ENCODE measurements around the gene DLX5. TPM values are rescaled to one million over a fixed set of nuclear protein-coding genes. Genes with fewer than 3 reads are reported as not detected.

The DLX5 gene
- total and polyA plus RNA-seq, 9 of the 15 experiments (the other 6 are each of a cell fraction or from before 2014, with no cell fraction given): not detected

GRCh38 chr7:96992192-96993005, 32.2 kb downstream of the DLX5 start:
- Histone ChIP-seq H3K4me2 (ENCODE audit: insufficient read depth, low read length) (no peak overlapping the region), H3K9me3 (replicated peaks; ENCODE audit: control insufficient read depth, insufficient read depth, low read depth, low read length) (no peaks in the 10 kb centered on the region), H3K27ac (ENCODE audit: extremely low read depth, low read depth, low read length) (no peak overlapping the region), H2AFZ (ENCODE audit: low read depth, low read length) (no peak overlapping the region), H3K9me1 (ENCODE audit: control insufficient read depth, insufficient read depth, low read length) (no peaks in the 10 kb centered on the region), H3K9ac (ENCODE audit: insufficient read depth in 1 of 2, low read depth in 2 of 2, low read length in 2 of 2) (no peak overlapping the region), H4K20me1 (replicated peaks; ENCODE audit: control insufficient read depth, insufficient read depth, low read length) (no peaks in the 10 kb centered on the region), H3K36me3 (ENCODE audit: control insufficient read depth, insufficient read depth, low read length) (no peaks in the 10 kb centered on the region), H3K79me2 (ENCODE audit: control insufficient read depth, insufficient read depth, low read length) (no peaks in the 10 kb centered on the region), H3K4me3 (no peak overlapping the region), H3K27me3 (ENCODE audit: control insufficient read depth in 2 of 2, insufficient read depth in 2 of 2, low read length in 2 of 2) (peaks cover 59% of the 10 kb centered on the region in 2 experiments), H3K4me1 (replicated peaks in 1 of 2; ENCODE audit: control insufficient read depth in 2 of 2, insufficient read depth in 2 of 2, low read length in 2 of 2) (peaks cover 0 to 3% of the 10 kb centered on the region in 2 experiments; a peak in 1 of 5 replicates)
- ChIA-PET POLR2A (no interaction called here), CTCF (ENCODE audit: low intra/inter-chr PET ratio) (no interaction called here)
- BruUV-seq (replicated peaks): no TSS peak
- in situ Hi-C loops (cut with MboI) (no loop called here), intact Hi-C loops (cut with micrococcal nuclease) (no loop called here)
- DNase-seq (ENCODE audit: extremely low read depth in 1 of 4, low spot score in 3 of 4) (no peak), ATAC-seq (no peak), FAIRE-seq (no peak)
- WGBS (ENCODE audit: insufficient coverage, low coverage, missing lambda C conversion rate): 26% methylated on average over 45 of the region's 47 CpGs
- no peak for TF ChIP-seq PPARD (CRISPR knock-in tag; IDR thresholded peaks at IDR 0.05)
- TF ChIP-seq TARDBP (IDR thresholded peaks at IDR 0.05): no peak

- WGBS (ENCODE audit: insufficient coverage, low coverage, missing lambda C conversion rate): 0% methylated on average over 13 of the region's 13 CpGs
- H3K27me3 ChIP-seq (ENCODE audit: control insufficient read depth in 2 of 2, insufficient read depth in 2 of 2, low read length in 2 of 2): peaks cover 51 to 52% of the 10 kb centered on the region in 2 experiments
- H2AFZ ChIP-seq (ENCODE audit: low read depth, low read length): no peak overlapping the region
- H3K9ac ChIP-seq (ENCODE audit: insufficient read depth in 1 of 2, low read depth in 2 of 2, low read length in 2 of 2): no peak overlapping the region
- intact Hi-C loops (cut with micrococcal nuclease) (no loop called here), in situ Hi-C loops (cut with MboI) (no loop called here)
- H3K9me3 ChIP-seq (replicated peaks; ENCODE audit: control insufficient read depth, insufficient read depth, low read depth, low read length): no peaks in the 10 kb centered on the region
- CTCF ChIA-PET (ENCODE audit: low intra/inter-chr PET ratio): no interaction called here
- TF ChIP-seq ELK1 (CRISPR knock-in tag; IDR thresholded peaks at IDR 0.05) (no peak), CBX2 (IDR thresholded peaks at IDR 0.05; ENCODE audit: insufficient read depth, low read length, poor library complexity, severe bottlenecking) (no peak)
- no peaks in the 10 kb centered on the region for H4K20me1 ChIP-seq (replicated peaks; ENCODE audit: control insufficient read depth, insufficient read depth, low read length)
- DNase-seq (ENCODE audit: extremely low read depth in 1 of 4, low spot score in 3 of 4): no peak
- no peaks in the 10 kb centered on the region for H3K79me2 ChIP-seq (ENCODE audit: control insufficient read depth, insufficient read depth, low read length)
- H3K36me3 ChIP-seq (ENCODE audit: control insufficient read depth, insufficient read depth, low read length): no peaks in the 10 kb centered on the region
- no peak for FAIRE-seq
- no peak overlapping the region for H3K4me2 ChIP-seq (ENCODE audit: insufficient read depth, low read length)
- peaks cover 0 to 3% of the 10 kb centered on the region in 2 experiments; a peak in 1 of 5 replicates for H3K4me1 ChIP-seq (replicated peaks in 1 of 2; ENCODE audit: control insufficient read depth in 2 of 2, insufficient read depth in 2 of 2, low read length in 2 of 2)
- no peak for ATAC-seq
- no peak overlapping the region for H3K27ac ChIP-seq (ENCODE audit: extremely low read depth, low read depth, low read length)
- no TSS peak for BruUV-seq (replicated peaks)
- POLR2A ChIA-PET: interaction anchor here (0.6 kb wide), 1 partner anchor 12 kb away, joined by 3 read pairs; no protein-coding TSS in a partner anchor
- no peaks in the 10 kb centered on the region for H3K9me1 ChIP-seq (ENCODE audit: control insufficient read depth, insufficient read depth, low read length)
- no peak overlapping the region for H3K4me3 ChIP-seq
Measured at GRCh38 chr7:96991546-96992191, 33.0 kb downstream of the DLX5 start.

Measured in K562 (cell line).